Stimulated activated CD8-positive, alpha-beta memory T cell treated with anti-CD3 and anti-CD28 coated beads, Interleukin-12 subunit alpha, Interleukin-12 subunit beta, amount 100 ng/mL, for 24 hours (primary cell): ENCODE measurements around the gene FLT1.

Source experiments
- DNase-seq: peaks from one replicate; pipeline ENCODE4 v3.0.0-alpha.2; 2020; ENCODE audit errors: extremely low read depth

FLT1 gene

GRCh38 chr13:28494778-28495537, at the start of gene FLT1:
FLT1 (minus strand) TSS chr13:28495128; CDS start chr13:28494843, 285 bp downstream.
- no peak for DNase-seq

- no peak for DNase-seq
These were observed 49.1 kb upstream of the FLT1 start for GRCh38 chr13:28544026-28544425.

- DNase-seq, result no peak
These were observed 47.9 kb upstream of the FLT1 start for GRCh38 chr13:28542804-28543203.

GRCh38 chr13:28541966-28542365, 47.0 kb upstream of the FLT1 start:
- no peak for DNase-seq

- DNase-seq, result no peak
These were observed 45.7 kb upstream of the FLT1 start for GRCh38 chr13:28540612-28541011.

- no peak for DNase-seq
These were observed 44.8 kb upstream of the FLT1 start for GRCh38 chr13:28539625-28540286.

- no peak for DNase-seq
These were observed 44.0 kb upstream of the FLT1 start for GRCh38 chr13:28538932-28539331.

- no peak for DNase-seq
These were observed 42.2 kb upstream of the FLT1 start for GRCh38 chr13:28537171-28537570.

GRCh38 chr13:28536371-28536770, 41.4 kb upstream of the FLT1 start:
- no peak for DNase-seq

- no peak for DNase-seq
These were observed 40.8 kb upstream of the FLT1 start for GRCh38 chr13:28535734-28536133.

- no peak for DNase-seq
These were observed 39.9 kb upstream of the FLT1 start for GRCh38 chr13:28534801-28535200.

GRCh38 chr13:28534210-28534609, 39.3 kb upstream of the FLT1 start:
- DNase-seq, result no peak

GRCh38 chr13:28533441-28534166, 38.7 kb upstream of the FLT1 start:
- DNase-seq, result no peak

- DNase-seq, result no peak
These were observed 38.2 kb upstream of the FLT1 start for GRCh38 chr13:28533125-28533436.

GRCh38 chr13:28532388-28533124, 37.6 kb upstream of the FLT1 start:
- no peak for DNase-seq

- no peak for DNase-seq
These were observed 37.0 kb upstream of the FLT1 start for GRCh38 chr13:28531845-28532387.

GRCh38 chr13:28531077-28531844, 36.3 kb upstream of the FLT1 start:
- no peak for DNase-seq

- DNase-seq, result no peak
These were observed 35.8 kb upstream of the FLT1 start for GRCh38 chr13:28530729-28531076.

- DNase-seq, result no peak
These were observed 34.9 kb upstream of the FLT1 start for GRCh38 chr13:28529836-28530235.

GRCh38 chr13:28528848-28529247, 33.9 kb upstream of the FLT1 start:
- no peak for DNase-seq

- no peak for DNase-seq
These were observed 33.5 kb upstream of the FLT1 start for GRCh38 chr13:28528388-28528787.
